HG03378 (cell line): ENCODE measurements around the gene PRKG1.
A peak's percentile ranks its signal among the peaks of the same experiment; 100 is the strongest.

Source experiments
- ATAC-seq: cut with Tn5 transposase; IDR thresholded peaks from one replicate; pipeline ENCODE4 v1.9.1; 2021; ENCODE audit warnings: mild to moderate bottlenecking, moderate library complexity; ENCODE audit not compliant: unreplicated experiment

Gene PRKG1

DNA sequence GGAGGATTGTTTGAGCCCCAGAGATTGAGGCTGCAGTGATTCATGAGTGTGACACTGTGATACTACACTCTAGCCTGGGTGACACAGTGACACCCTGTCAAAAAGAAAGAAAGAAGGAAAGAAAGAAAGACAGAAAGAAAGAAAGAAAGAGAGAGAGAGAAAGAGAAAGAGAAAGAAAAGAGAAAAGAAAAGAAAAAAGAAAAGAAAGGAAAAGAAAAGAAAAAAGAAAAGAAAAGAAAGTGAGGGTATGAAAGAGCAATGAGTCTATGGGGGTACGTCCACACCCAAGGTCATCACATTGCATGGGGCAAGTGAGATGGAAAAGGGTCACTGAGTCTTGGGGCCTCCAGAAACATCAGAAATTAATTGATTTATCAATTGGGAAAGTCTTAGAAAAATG, 760.3 kb downstream of the PRKG1 start:
- ATAC-seq: no peak

DNA sequence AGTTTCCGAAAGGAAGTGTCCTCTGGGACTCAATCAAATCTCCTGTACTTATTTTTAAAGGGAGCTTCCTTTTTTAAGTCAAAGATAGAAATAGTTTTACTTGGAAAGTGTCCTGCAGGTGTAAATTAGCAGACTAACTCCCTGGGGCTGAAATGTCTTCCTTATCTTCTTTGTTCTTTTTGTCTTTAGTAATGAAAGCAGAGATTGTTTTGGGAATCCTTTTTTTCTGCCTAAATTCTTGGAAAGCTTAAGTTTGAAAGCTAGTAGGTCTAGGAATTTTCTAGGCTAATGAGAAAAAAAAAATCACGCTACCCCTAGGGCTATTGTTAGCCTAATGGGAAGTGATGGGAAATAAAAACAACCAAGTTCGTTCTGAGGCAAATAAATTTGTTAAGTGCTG, 764.2 kb downstream of the PRKG1 start:
- no peak for ATAC-seq

DNA sequence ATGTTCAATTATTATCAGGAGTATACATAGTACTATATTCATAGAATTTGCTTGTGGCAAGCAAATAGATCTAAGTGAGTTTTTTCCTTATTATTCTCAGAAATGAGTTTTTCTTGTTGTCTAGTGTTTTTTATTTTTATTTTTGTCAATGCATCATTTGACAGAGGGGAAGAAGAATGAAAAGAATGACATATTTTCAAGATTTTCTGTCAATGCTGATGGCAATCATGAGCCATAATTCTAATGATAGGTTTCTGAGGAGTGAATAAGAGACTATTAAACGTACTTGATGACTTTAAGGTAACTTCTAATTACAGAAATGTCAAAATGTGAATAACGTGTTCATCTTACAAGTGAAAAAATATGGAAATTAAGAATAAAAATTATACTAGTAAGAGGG, 769.7 kb downstream of the PRKG1 start:
- no peak for ATAC-seq

DNA sequence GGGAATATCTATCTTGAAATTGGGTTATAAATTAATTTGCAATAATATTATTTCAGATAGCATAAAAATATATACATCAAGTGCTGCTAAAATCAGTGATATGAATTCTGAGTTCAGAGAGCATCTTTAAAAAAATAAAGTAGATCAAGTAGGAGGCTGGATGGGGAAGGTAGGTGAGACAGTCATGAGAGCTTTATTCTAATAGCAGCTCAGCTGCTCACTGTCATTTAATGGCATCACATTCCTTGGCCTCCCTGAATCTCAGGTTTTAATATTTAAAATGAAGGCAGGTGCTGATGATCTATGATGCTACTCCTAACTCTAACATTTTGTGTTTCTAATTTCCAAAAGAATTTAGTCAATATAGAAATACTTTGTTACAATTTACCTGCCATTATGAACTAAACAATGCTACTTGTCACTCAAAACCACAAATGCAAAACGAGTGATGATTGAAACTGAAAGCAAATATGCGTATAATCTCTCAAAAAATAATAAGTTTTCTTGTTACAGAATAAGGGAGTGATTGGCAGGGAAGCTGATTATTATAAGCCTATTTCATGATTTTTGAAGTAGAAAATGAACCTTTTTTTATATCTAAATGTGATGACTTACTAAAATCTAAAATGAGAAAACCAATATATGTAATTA, 772.7 kb downstream of the PRKG1 start:
- no peak for ATAC-seq

DNA sequence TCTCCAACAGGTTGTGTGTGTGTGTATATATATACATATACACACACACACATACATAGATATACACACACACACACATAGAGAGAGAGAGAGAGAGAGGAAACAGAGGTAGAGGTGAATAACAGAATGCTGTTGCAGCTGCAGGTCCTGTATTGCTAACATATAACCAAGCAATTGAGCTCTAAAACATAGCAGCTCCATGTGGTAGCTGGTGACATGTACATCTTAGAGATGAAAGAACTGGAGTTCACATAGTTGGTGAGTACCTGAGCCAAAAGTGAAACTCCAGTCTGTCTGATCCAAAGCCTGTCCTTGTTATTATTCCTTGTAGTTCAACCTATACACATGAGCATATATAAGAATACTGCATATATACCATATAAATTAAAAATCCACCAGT, 778.0 kb downstream of the PRKG1 start:
- ATAC-seq: no peak

DNA sequence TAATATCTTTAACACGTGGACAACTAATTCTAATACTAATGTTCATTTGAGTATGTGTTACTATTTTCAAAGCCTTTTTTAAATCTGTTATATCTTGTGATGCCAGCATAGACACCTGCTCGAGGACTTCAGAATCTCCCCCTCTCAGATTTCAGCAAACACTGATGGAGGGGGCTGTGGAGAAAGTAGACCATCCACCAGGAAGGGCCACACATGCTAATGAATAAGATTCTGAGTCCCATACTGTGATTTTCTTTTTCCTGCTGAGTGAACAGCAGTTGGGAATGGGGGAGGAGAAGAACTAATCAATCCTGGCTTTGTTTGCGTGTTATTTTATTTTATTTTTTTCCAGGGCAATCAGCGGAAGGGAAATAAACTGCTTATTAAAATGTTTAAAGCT, 783.0 kb downstream of the PRKG1 start:
- ATAC-seq: no peak

DNA sequence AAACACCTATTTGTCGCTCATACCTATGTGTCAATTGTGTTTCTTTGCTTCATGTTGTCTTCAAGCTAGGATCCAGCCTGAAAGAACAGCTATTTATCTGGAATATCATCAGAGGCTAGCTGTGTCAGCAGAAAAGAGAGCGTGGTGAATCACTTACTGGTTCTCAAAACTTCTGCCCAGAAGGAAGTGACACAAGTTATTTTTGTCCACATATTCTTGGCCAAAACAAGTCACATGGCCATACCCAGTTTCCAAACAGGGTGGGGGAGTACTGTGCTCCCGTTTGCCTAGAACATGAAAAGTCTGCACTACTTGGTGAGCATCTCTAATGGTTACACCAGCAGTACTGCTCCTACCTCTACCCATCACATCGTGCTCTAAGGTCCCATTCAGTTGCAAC, 786.0 kb downstream of the PRKG1 start:
- ATAC-seq: peak; percentile 88

DNA sequence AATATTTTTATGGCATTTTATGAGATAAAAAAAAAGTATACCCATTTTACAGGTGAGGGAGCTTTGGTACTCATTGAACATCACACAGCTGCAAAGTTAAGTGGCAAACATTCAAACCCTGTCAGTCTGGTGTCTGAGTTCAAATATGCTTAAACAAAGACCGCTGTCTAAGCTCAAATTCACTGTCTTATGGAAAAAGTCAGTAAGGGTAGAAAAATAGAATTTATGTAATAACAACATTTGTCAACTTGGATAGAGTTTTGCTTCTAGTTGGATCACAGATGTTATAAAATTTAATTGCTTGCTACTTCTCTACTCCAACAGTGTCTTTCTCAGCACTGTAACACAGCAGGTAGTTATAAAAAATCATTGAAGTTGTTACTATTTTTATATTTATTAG, 786.8 kb downstream of the PRKG1 start:
- no peak for ATAC-seq

DNA sequence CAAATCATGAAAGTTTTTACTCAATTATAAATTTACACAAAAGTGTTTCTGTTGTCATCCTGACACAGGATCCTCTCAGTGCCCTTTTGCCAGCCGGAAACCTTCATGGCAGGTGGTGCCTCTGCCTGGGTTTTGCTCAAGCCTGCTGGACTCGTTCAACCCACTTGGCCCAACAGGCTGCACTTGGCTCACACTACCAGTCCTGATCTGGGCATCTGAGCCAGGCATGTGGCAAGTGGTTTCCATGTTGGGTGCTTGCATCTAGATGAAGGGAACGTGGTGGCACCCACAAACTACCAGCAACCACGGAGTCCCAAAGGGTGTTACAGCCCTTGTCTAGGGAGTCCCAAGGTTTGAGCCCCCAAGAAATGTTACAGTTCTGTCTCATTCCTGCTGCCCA, 787.4 kb downstream of the PRKG1 start:
- no peak for ATAC-seq

DNA sequence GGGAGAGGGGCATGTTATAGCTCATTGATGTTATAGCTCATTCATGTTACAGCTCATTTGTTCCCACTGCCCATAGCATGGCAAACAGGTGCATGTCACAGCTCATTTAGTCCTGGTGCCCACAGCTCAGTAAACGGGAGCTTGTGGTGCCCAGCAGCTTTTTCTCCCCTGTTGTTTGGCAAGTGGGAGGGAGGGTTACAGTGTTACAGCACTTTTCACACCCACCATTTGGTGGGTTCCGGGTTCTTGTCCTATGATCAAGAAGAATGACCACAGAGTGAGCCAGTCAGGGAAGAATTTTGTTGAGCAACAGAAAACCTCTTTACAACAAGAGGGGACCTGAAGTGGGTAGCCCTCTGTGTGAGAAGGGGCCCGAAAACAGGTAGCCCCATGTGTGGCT, 787.9 kb downstream of the PRKG1 start:
- no peak for ATAC-seq

DNA sequence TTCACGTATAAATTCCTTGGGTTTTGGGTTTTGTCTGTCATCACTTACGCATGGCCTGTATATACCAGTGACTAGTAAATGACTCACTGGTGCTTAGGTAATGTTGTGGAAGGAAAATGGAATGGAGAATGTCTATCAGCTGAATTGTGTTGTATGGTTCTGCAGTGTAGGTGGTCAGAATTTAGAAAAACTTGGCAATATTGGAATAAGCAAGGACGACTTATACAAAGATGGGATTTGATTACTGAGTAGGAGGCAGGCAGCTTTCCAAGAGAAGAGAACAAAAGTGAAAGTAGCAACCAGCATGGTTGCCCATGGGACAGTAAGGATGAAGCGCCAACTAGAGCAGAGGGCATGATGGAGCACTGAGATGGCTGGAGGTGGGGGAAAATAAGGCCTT, 793.7 kb downstream of the PRKG1 start:
- ATAC-seq: no peak

DNA sequence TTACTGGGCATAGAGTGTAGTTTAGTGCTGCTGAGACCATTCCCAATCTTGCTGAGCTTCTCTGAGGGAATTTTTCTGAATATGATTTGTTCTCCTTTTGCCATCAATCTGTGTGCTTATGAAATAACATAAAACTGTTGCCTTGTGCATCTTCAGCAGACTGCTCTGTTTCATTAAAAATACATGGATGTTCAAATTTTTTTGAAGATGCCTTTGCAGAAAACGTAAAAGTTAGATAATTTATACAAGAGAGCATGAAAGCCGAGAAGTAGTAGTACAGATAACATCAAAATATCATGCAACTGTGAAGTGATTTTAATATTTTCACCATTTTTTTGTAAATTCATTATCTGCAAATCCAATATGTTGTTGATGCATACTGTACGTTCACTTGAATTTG, 799.8 kb downstream of the PRKG1 start:
- no peak for ATAC-seq

DNA sequence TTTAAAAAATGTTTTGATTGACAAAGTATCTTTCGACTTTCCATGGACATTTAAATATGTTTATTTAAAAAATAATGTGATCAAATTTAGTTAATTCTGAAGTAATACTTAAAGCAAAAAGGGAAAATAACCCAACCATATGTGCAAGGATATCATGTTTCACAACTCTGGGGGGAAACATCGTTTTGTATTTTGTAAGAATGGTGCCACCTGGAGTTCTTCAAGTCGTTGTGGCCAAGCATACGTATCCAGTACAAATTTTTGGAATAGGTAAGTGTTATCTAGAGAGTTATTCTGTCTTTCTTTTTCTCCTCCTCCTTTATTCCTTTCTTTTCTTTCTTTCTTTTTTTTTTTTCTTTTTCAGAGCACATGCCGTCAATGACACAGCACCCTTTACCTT, 801.3 kb downstream of the PRKG1 start:
- ATAC-seq: no peak

DNA sequence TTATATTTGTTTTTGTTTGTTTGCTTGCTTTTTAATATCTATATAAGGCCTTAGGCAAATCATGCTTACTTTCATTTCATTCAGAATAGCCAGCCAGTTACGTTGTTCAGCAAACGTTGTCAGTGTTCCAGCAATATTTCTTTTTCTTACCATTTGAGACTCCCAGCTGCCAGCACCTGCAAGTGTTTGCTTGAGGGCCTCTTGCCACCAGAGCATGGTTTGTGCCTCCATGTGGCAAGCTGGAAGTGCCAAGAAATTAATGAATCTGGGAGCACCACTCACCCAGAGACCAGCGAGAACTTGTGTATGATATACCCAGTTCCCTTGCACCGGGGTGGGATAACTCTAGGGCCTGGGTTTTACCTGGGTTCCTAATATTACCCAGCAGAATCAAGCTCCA, 802.2 kb downstream of the PRKG1 start:
- ATAC-seq: no peak

DNA sequence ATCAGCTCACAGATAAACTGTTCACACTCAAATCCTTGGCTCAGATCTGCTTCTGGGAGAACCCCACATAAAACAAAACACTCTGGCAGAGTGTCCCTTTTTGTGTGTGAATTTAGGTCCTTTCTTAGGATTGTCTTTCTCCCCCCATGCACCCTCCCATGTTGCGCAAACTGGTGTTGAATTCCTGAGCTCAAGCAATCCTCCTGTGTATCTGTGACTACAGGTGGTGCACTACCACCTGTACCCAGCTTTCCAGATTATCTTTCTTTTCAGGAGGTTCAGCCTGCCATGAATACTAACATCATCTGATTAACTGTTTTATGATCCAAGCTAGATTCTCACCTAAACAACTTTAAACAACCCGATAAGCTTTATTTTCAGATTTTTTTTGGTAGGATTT, 802.7 kb downstream of the PRKG1 start:
- ATAC-seq: no peak

DNA sequence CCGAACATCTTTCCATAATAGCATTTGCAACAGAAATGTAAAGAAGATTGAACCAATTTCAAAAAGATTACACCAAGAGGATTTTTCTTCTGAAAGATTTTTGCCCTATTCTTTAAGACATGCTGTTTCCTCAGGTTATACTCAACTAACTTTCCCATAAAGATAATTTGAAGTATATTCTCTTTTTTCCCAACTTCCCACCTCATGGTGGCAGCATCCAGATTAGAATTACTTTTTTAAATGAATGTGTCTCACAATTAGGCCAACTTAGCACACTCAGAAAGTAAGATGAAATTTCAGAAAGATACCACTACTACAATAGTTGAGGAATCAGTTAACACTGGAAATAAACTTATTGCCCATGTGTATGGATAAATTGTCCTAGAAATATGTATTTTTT, 803.3 kb downstream of the PRKG1 start:
- no peak for ATAC-seq

DNA sequence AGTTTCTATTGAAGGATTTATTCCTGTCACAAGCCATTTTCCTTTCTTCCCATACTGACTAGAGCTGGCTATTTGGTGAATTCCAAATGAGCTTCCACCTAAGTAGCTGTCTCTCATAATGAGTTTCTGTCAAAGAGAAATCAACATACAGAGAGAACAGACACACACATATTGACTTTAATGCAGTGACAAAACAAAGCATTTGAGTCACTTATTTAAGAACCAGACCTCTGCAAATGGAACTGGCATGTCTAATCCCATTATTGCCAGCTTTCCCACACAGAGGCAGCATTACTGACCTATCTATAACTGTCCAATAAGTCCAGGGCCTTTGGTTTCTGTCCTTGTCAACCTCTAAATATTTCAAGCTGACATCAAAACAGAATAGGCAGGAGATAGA, 804.4 kb downstream of the PRKG1 start:
- ATAC-seq: peak; percentile 4

DNA sequence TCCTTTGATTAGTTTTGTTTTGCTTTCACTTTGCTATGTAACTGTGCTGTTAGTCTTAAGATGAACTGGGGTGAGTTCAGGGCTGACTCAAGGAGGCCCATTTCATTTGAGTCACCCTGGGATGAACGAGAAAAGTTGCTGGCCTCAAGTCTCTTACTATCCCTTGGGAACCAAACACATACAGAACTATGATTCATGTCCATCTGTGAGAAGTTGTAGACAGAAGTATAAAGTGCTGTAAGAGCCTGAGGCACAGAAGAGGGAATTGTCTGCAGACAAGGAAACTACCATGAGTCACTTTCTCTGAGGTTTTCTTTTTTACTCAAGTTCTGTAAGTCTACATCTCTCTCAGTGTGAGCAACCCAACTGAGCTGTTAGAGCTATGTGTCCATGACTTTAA, 805.0 kb downstream of the PRKG1 start:
- peak; percentile 94 for ATAC-seq

DNA sequence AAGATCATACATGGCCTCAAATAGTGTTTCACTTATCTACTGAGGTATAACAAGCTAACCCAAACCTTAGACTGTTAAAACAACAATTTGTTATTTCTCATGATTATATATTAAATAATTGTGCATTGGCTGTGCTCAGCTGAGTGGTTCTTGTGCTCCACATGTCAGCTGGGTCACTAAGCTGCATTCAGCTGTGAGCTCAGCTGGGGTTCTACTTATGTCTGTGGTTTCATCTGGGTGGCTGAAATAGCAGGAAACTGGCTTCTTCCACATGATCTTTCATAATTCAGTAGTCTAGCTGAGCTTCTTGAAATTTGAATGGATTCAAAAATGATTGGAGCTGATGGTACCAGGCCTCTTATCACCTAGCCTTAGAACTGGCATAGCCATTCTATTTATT, 806.9 kb downstream of the PRKG1 start:
- no peak for ATAC-seq

DNA sequence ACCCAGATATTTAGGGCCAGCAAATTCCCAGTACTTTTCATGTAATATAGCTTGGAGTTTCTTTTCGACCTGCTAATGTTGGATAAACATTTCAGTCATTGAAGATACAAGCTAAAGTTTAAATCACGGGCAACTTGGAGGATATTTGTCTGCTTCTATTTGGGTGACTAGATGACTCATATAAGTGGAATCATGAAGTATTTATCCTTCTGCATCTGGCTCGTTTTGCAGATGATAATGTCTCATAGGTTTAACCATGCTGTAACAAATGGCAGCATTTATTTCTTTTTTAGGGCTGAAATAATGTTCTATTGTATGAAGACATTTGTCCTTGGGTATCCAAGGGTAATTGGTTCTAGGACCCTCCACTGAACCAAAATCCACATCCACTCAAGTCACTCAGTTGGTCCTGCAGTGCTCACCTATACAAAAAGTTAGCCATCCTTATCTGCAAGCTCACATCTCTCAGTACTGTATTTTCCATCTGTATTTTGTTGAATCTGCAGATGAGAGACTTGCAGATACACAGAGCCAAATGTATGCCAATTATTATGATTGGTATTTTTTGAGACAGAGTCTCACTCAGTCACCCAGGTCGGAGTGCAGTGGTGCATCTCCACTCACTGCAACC, 812.3 kb downstream of the PRKG1 start:
- ATAC-seq: no peak

DNA sequence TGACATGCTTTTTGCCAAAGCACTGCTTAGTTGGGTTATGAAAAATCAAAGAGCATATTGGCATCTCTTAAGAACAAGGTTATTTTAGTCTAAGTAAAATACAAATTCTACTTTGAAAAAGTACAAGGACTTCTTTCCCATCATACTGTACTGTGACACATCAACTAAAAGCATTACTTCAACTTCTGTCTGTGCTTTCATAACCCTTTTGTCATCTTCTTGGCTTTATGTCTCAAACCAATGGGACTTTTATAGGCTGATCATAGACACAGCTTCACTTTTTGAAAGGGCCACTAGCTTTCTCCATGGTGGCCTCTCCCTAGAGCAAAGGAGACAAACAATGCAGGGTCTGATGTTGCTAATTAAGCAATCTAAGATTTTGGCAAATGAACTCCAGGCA, 814.0 kb downstream of the PRKG1 start:
- no peak for ATAC-seq

DNA sequence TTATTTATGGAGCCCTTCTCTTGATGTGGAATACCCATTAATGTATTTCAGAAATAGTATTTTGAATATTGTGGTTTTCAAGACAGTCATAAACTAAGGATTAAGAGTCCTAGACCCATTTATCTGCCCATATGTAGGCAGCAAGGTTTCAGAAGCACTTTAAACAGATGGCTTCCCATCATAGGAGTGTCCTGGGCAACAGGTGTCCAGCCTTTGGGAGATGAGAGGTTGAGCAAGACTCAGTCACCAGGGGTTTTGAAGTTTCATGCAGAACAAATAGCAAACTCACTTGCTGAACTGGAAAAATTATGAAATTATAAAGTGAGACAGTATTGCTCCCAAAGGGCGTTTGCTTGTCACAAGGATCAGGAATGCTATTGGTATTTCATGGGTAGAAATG, 818.0 kb downstream of the PRKG1 start:
- no peak for ATAC-seq
